22Rv1 (cell line): ENCODE results near the gene DDX28.

Source experiments
- CTCF ChIP-seq: fragments of 450-650 bp; IDR thresholded peaks from 2 replicates; pipeline ENCODE4 v1.5.1; 2017; ENCODE audit warnings: mild to moderate bottlenecking
- ZFX ChIP-seq: fragments of 450-650 bp; IDR thresholded peaks from 2 replicates; pipeline ENCODE4 v1.6.1; 2017; ENCODE audit warnings: antibody characterized with exemption, borderline replicate concordance

GRCh38 chr16:68049449-68049848 is 26.4 kb upstream of the DDX28 start:
- TF ChIP-seq CTCF (no peak), ZFX (no peak)
